Measurements from ENCODE around the gene MICAL3.

Gene MICAL3

DNA sequence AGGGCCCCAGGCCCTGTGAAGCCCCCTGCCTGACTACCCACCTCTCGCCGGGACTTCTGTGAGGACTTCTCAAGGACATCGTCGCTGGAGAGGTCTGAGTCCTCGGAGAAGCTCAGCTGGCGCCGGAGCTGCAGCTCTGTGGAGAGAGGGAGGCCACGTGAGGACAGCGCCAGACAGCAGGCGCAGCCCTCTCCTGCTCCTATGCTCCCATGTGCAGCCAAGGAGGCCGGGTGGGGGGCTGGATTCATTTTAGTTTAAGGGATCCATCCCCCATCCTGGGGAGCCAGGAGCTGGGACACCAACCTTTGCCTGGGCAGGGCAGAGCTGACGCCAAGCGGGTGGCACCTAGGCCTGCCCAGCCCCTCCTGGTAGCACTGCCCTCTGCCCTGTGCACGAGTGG lies 207.7 kb downstream of the MICAL3 start:
- no peak for DNase-seq (ENCODE audit: extremely low spot score)
- TF ChIP-seq ELF4 (IDR thresholded peaks at IDR 0.05) (no peak), FOXA1 (IDR thresholded peaks at IDR 0.05) (no peak), SP1 (IDR thresholded peaks at IDR 0.05) (no peak), CTBP1 (IDR thresholded peaks at IDR 0.05; ENCODE audit: borderline replicate concordance) (no peak), FOXK2 (IDR thresholded peaks at IDR 0.05) (no peak), PKNOX1 (IDR thresholded peaks at IDR 0.05) (no peak), ARNT (IDR thresholded peaks at IDR 0.05) (no peak), FOXM1 (IDR thresholded peaks at IDR 0.05; ENCODE audit: borderline replicate concordance) (no peak), L3MBTL2 (conservative IDR thresholded peaks at IDR 0.05) (no peak), HDGF (IDR thresholded peaks at IDR 0.05; ENCODE audit: borderline replicate concordance) (no peak), LEF1 (IDR thresholded peaks at IDR 0.05; ENCODE audit: borderline replicate concordance) (no peak), BHLHE40 (IDR thresholded peaks at IDR 0.05; ENCODE audit: borderline replicate concordance) (no peak), TARDBP (IDR thresholded peaks at IDR 0.05) (no peak), ZNF384 (IDR thresholded peaks at IDR 0.05) (no peak)
- POLR2A ChIA-PET = no interaction called here
- CTCF ChIA-PET = no interaction called here

GRCh38 chr22:17815703-17816254 lies 208.6 kb downstream of the MICAL3 start:
- TF ChIP-seq SP1 (IDR thresholded peaks at IDR 0.05) = no peak
- no peak for TF ChIP-seq FOXK2 (IDR thresholded peaks at IDR 0.05)
- no peak for TF ChIP-seq CTBP1 (IDR thresholded peaks at IDR 0.05; ENCODE audit: borderline replicate concordance)
- no peak for TF ChIP-seq BHLHE40 (IDR thresholded peaks at IDR 0.05; ENCODE audit: borderline replicate concordance)
- no peak for TF ChIP-seq LEF1 (IDR thresholded peaks at IDR 0.05; ENCODE audit: borderline replicate concordance)
- TF ChIP-seq FOXA1 (IDR thresholded peaks at IDR 0.05) = no peak
- CTCF ChIA-PET = no interaction called here
- no peak for DNase-seq (ENCODE audit: extremely low spot score)
- POLR2A ChIA-PET = no interaction called here

DNA sequence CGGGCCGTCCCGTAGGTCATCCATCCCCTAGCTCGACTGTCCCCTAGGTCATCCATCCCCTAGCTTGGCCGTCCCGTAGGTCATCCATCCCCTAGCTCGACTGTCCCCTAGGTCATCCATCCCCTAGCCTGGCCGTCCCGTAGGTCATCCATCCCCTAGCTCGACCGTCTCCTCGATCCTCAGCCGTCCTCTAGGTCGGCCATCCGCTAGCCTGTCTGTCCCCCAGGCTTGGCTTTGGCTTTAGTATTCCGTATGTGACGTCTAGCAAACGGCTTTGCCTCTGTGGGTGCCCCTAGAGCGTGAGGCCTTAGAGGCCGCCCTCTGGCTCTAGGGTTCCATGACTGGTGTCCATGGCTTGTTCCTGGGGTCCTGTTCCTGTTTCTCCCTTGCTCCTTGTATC lies 209.5 kb downstream of the MICAL3 start:
- no peak for DNase-seq (ENCODE audit: extremely low spot score)
- TF ChIP-seq ZNF384 (IDR thresholded peaks at IDR 0.05) (no peak), TARDBP (IDR thresholded peaks at IDR 0.05) (no peak), NFRKB (IDR thresholded peaks at IDR 0.05) (no peak), BHLHE40 (IDR thresholded peaks at IDR 0.05; ENCODE audit: borderline replicate concordance) (no peak), FOXM1 (IDR thresholded peaks at IDR 0.05; ENCODE audit: borderline replicate concordance) (no peak), CTBP1 (IDR thresholded peaks at IDR 0.05; ENCODE audit: borderline replicate concordance) (no peak), L3MBTL2 (conservative IDR thresholded peaks at IDR 0.05) (no peak), FOXA1 (IDR thresholded peaks at IDR 0.05) (no peak), HDGF (IDR thresholded peaks at IDR 0.05; ENCODE audit: borderline replicate concordance) (no peak), FOXK2 (IDR thresholded peaks at IDR 0.05) (no peak), ELF4 (IDR thresholded peaks at IDR 0.05) (no peak), SUZ12 (IDR thresholded peaks at IDR 0.05) (no peak), LEF1 (IDR thresholded peaks at IDR 0.05; ENCODE audit: borderline replicate concordance) (no peak), PKNOX1 (IDR thresholded peaks at IDR 0.05) (no peak)
- POLR2A ChIA-PET = no interaction called here
- CTCF ChIA-PET = no interaction called here

- CTCF ChIA-PET = no interaction called here
- TF ChIP-seq NFRKB (IDR thresholded peaks at IDR 0.05) = no peak
- no peak for TF ChIP-seq SP1 (IDR thresholded peaks at IDR 0.05)
- TF ChIP-seq HDGF (IDR thresholded peaks at IDR 0.05; ENCODE audit: borderline replicate concordance) = no peak
- no peak for TF ChIP-seq TARDBP (IDR thresholded peaks at IDR 0.05)
- no peak for TF ChIP-seq BHLHE40 (IDR thresholded peaks at IDR 0.05; ENCODE audit: borderline replicate concordance)
- no peak for TF ChIP-seq ELF4 (IDR thresholded peaks at IDR 0.05)
- no peak for TF ChIP-seq PKNOX1 (IDR thresholded peaks at IDR 0.05)
- no peak for TF ChIP-seq FOXA1 (IDR thresholded peaks at IDR 0.05)
- TF ChIP-seq ZNF384 (IDR thresholded peaks at IDR 0.05) = no peak
- no peak for TF ChIP-seq SUZ12 (IDR thresholded peaks at IDR 0.05)
- POLR2A ChIA-PET = no interaction called here
- no peak for DNase-seq (ENCODE audit: extremely low spot score)
These were observed 210.3 kb downstream of the MICAL3 start for GRCh38 chr22:17814084-17814483.

DNA sequence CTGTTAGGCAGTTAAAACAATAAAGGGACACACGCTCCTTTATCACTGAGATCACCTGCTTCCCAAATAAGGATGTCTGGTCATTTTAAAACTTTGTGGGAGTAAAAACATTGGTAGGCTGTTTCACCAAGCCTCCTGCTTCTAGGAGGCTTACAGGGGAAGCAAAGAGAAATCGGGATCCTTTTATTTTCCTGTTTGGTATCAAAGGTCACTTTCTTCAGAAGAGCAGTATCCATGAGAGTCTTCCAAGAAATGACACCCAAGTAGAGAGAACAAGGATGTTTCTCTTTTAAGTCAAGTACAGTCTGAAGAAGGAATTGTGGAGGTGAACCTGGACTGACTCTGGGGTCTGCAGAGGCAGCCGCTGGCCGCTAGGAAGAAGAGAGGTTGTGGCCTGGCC lies 213.2 kb downstream of the MICAL3 start:
- TF ChIP-seq FOXA1 (IDR thresholded peaks at IDR 0.05) (no peak), SUZ12 (IDR thresholded peaks at IDR 0.05) (no peak), NFRKB (IDR thresholded peaks at IDR 0.05) (no peak), ELF4 (IDR thresholded peaks at IDR 0.05) (no peak), LEF1 (IDR thresholded peaks at IDR 0.05; ENCODE audit: borderline replicate concordance) (no peak)
- POLR2A ChIA-PET = no interaction called here
- CTCF ChIA-PET = no interaction called here
- no peak for DNase-seq (ENCODE audit: extremely low spot score)

DNA sequence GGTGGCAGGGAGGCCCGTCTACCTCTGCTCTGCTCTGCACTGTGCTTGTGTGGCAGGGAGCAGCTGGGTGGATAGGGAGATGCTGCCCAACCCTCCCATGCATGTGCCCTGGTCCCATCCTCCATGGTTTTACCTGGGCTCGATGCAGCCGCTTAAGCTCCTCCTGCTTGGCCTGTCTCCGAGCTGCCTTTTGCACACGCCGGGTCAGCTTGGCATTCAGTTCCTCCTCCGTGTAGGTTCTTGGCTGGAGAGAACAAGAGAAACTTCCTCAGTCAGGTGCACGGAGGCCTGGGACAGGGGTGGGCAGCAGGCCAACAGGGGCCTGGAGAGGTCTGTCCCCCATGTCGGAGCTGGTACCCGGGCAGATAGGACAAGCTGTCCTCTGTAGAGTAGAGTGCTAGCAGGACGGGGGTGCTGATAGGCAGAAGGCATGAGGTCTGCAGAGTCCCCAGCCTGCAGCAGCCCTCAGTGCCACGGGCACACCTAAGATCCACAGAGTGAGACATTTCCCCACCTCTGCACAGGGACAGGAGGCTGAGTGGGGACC lies 213.7 kb downstream of the MICAL3 start:
- ChIA-PET CTCF (no interaction called here), POLR2A (interaction anchor here (1.0 to 1.1 kb wide), 2 partner anchors 265 to 267 kb away, joined by 3 to 4 read pairs; partner anchors contain the start of gene PEX26)
- no peak for DNase-seq (ENCODE audit: extremely low spot score)
- TF ChIP-seq ZNF384 (IDR thresholded peaks at IDR 0.05) = no peak
- TF ChIP-seq HDGF (IDR thresholded peaks at IDR 0.05; ENCODE audit: borderline replicate concordance) = no peak
- TF ChIP-seq PKNOX1 (IDR thresholded peaks at IDR 0.05) = no peak
- TF ChIP-seq FOXM1 (IDR thresholded peaks at IDR 0.05; ENCODE audit: borderline replicate concordance) = no peak
- no peak for TF ChIP-seq CTBP1 (IDR thresholded peaks at IDR 0.05; ENCODE audit: borderline replicate concordance)
- no peak for TF ChIP-seq TARDBP (IDR thresholded peaks at IDR 0.05)
- TF ChIP-seq BHLHE40 (IDR thresholded peaks at IDR 0.05; ENCODE audit: borderline replicate concordance) = no peak
- TF ChIP-seq SP1 (IDR thresholded peaks at IDR 0.05) = no peak
- TF ChIP-seq FOXA1 (IDR thresholded peaks at IDR 0.05) = no peak
- TF ChIP-seq ELF4 (IDR thresholded peaks at IDR 0.05) = no peak
- no peak for TF ChIP-seq ARNT (IDR thresholded peaks at IDR 0.05)
- no peak for TF ChIP-seq LEF1 (IDR thresholded peaks at IDR 0.05; ENCODE audit: borderline replicate concordance)
- TF ChIP-seq L3MBTL2 (conservative IDR thresholded peaks at IDR 0.05) = no peak
